Heart left ventricle (tissue), 13 donors: Measurements from ENCODE around the gene CTAG1A.
"Not testable (repeated sequence)": the region's sequence is repeated elsewhere in the genome, so short reads cannot be mapped to it uniquely, and the experiment has no call there.

Source experiments
- POLR2A ChIP-seq, 2 donors: fragments of 450-650 bp; IDR thresholded peaks; one replicate each; pipeline ENCODE4 v1.6.1; 2017; ENCODE audit warnings: antibody characterized with exemption in 2 of 2, mild to moderate bottlenecking in 2 of 2, moderate library complexity in 2 of 2
- TF ChIP-seq, protein P1 (sequence below), 12 donors: fragments of 200-600 bp; sonication (generic) in 4 of 12; IDR thresholded peaks; one replicate each; pipeline versions ENCODE4 v1.5.0 to v1.8.0; 2018 to 2022; ENCODE audit warnings: antibody characterized with exemption in 12 of 12, mild to moderate bottlenecking in 5 of 12
- donor health status: ischemic (EF 13 %, LVEDD 7.1; RV severe dilation, severe dysfunction).
- donor health status: DM: no; HTN: yes; CAD: no.
- donor health status: DM: no; HTN: no; CAD: no.
- donor health status: ischemic (EF 25% LVEDD 6.9; RV normal size, moderate dysfunction).
- donor health status: ischemic (EF 25% LVEDD 5.7; RV mildly dilated, moderate dysfunction).
- donor health status: ischemic (EF 35%, LVEDD 5.7; RV mildly dilated, moderate dysfunction).
- donor health status: nonischemic (EF 11% LVEDD 7.7; RV severe dilation, severe dysfunction).
- donor health status: DM: yes; HTN: yes; CAD: no.
- donor health status: PGD.
- donor health status: ischemic (EF 29% LVEDD 5.4; RV normal size, mild dysfunction).
- donor health status: nonischemic (EF 23%, LVEDD 6.1; RV moderate dilation, normal function).

GRCh38 chrX:154552112-154552806 is 32.7 kb upstream of the CTAG1A start:
- TF ChIP-seq, protein P1, sequence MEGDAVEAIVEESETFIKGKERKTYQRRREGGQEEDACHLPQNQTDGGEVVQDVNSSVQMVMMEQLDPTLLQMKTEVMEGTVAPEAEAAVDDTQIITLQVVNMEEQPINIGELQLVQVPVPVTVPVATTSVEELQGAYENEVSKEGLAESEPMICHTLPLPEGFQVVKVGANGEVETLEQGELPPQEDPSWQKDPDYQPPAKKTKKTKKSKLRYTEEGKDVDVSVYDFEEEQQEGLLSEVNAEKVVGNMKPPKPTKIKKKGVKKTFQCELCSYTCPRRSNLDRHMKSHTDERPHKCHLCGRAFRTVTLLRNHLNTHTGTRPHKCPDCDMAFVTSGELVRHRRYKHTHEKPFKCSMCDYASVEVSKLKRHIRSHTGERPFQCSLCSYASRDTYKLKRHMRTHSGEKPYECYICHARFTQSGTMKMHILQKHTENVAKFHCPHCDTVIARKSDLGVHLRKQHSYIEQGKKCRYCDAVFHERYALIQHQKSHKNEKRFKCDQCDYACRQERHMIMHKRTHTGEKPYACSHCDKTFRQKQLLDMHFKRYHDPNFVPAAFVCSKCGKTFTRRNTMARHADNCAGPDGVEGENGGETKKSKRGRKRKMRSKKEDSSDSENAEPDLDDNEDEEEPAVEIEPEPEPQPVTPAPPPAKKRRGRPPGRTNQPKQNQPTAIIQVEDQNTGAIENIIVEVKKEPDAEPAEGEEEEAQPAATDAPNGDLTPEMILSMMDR (IDR thresholded peaks at IDR 0.05) = not testable (repeated sequence)
- not testable (repeated sequence) for TF ChIP-seq POLR2A (IDR thresholded peaks at IDR 0.05)
